ENCODE measurements around the gene ELK4. TPM values are rescaled to one million over a fixed set of nuclear protein-coding genes. Genes with fewer than 3 reads are reported as not detected.
A peak's percentile ranks its signal among the peaks of the same experiment; 100 is the strongest.

Gene ELK4
- total and polyA plus RNA-seq, 2 of the 8 experiments (the other 6 are each of a cell fraction or from before 2014, with no cell fraction given): 2.9 to 26.3 TPM

DNA sequence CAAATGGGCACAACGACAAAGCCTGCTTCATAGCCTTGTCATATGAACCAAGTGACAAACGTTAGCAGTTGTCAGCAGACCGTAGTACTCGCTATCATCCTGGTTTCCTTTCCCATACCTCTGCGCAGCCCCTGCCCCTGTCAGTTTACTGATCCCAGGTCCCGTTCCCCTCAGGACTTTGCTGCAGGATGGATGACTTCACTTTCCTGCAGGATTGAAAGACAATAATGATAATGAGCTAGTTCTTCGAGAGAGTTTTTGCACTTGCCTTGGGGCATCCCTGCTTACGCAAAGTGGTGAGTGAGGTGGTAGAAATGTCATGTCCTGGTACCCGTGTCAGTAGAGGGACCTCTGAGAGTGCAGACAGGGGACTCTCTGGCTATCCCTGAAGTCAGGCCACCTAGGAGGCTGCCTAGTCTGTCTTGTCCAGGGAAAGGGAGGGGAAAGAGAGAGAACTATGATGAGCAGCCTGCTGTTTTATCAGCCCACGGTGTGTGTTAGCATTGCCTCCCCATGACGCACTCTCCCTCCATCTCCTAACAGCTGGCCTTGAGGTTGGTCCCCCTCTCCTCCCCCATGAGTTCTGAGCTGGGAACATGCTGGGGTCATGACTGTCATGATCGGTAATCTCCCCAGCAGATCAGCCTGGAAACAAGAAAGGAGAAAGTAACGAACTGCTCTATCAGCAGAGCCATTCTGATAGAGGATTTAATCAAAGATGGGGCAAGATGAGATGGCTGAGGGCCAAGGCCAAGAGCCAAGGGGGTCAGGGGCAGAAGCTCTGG, 53.7 kb downstream of the ELK4 start:
- Histone ChIP-seq H2BK20ac (ENCODE audit: low read length) (no peak overlapping the region), H3K18ac (ENCODE audit: extremely low read depth, low read length) (no peak overlapping the region), H2AK5ac (ENCODE audit: low read depth, low read length) (no peak overlapping the region), H3K23ac (ENCODE audit: insufficient read length) (no peak overlapping the region), H3K4me2 (ENCODE audit: insufficient read depth in 1 of 2, low read depth in 2 of 2, low read length in 2 of 2) (no peak overlapping the region), H3K9ac (replicated peaks in 1 of 4; ENCODE audit: extremely low read depth in 1 of 4, low read depth in 3 of 4, low read length in 3 of 4) (no peak overlapping the region; a peak in 1 of 7 replicates), H3K27ac (ENCODE audit: low read depth, low read length) (no peak overlapping the region), H3K14ac (ENCODE audit: insufficient read length) (no peak overlapping the region), H4K8ac (ENCODE audit: extremely low read depth, insufficient read depth, low read length) (peak overlapping the region; percentile 0), H2AFZ (ENCODE audit: low read length) (no peak overlapping the region), H3K56ac (replicated peaks; ENCODE audit: insufficient read length, low read depth, low read length) (no peak overlapping the region), H3K79me1 (ENCODE audit: low read depth, low read length) (no peaks in the 10 kb centered on the region), H4K91ac (replicated peaks; ENCODE audit: insufficient read length, low read length) (no peak overlapping the region), H3K4ac (replicated peaks; ENCODE audit: insufficient read length, low read depth, low read length) (no peak overlapping the region), H2BK12ac (ENCODE audit: low read depth, low read length) (no peak overlapping the region), H2BK5ac (ENCODE audit: low read depth, low read length) (no peak overlapping the region), H3K27me3 (replicated peaks in 1 of 4; ENCODE audit: control insufficient read depth in 3 of 4, extremely low read depth in 1 of 4, insufficient read depth in 3 of 4, low read length in 3 of 4) (peaks cover 0 to 8% (median 3%) of the 10 kb centered on the region in 4 experiments; a peak in 4 of 7 replicates), H4K20me1 (replicated peaks in 1 of 2; ENCODE audit: control insufficient read depth in 1 of 2, insufficient read depth in 2 of 2, low read length in 2 of 2) (no peaks in the 10 kb centered on the region), H3K23me2 (ENCODE audit: low read depth, low read length) (0 out of 2 replicates have a peak, but pooled peaks cover 2% of the 10 kb centered on the region), H3K36me3 (ENCODE audit: control insufficient read depth in 2 of 4, insufficient read depth in 4 of 4, low read length in 3 of 4) (no peaks in the 10 kb centered on the region), H3K4me1 (replicated peaks in 1 of 4; ENCODE audit: control insufficient read depth in 3 of 4, insufficient read depth in 4 of 4, low read length in 3 of 4) (peaks cover 0 to 11% (median 0%) of the 10 kb centered on the region in 4 experiments; a peak in 4 of 7 replicates), H3K79me2 (ENCODE audit: control insufficient read depth in 1 of 2, insufficient read depth in 2 of 2, low read length in 2 of 2) (no peaks in the 10 kb centered on the region), H4K5ac (ENCODE audit: insufficient read length, low read depth, low read length) (no peak overlapping the region), H3K9me3 (ENCODE audit: insufficient read depth in 2 of 2, low read depth in 1 of 2, low read length in 1 of 2) (no peaks in the 10 kb centered on the region), H2BK120ac (replicated peaks; ENCODE audit: low read depth, low read length) (no peak overlapping the region), H2BK15ac (ENCODE audit: low read length) (no peak overlapping the region), H3K4me3 (ENCODE audit: extremely low read depth in 1 of 4, insufficient read depth in 2 of 4, low read depth in 3 of 4, low read length in 4 of 4) (no peak overlapping the region)
- TF ChIP-seq SIRT6 (IDR thresholded peaks at IDR 0.05; ENCODE audit: low read length) (no peak), SIN3A (conservative IDR thresholded peaks at IDR 0.05 in 1 of 2, IDR thresholded peaks at IDR 0.05 in 1 of 2; ENCODE audit: low read depth in 1 of 2, low read length in 2 of 2) (no peak), SAP30 (IDR thresholded peaks at IDR 0.05; ENCODE audit: insufficient read depth, insufficient replicate concordance, low read length) (no peak), MAFK (IDR thresholded peaks at IDR 0.05; ENCODE audit: low read depth, low read length) (no peak), EGR1 (IDR thresholded peaks at IDR 0.05; ENCODE audit: borderline replicate concordance, low read depth, low read length) (no peak), POLR2A (IDR thresholded peaks at IDR 0.05; ENCODE audit: control extremely low read depth in 1 of 2, low read depth in 2 of 2, low read length in 2 of 2) (no peak), ASH2L (IDR thresholded peaks at IDR 0.05; ENCODE audit: low read length) (no peak), JUN (IDR thresholded peaks at IDR 0.05; ENCODE audit: low read depth, low read length) (no peak), CHD1 (IDR thresholded peaks at IDR 0.05; ENCODE audit: low read depth, low read length) (no peak)
- no peak for FAIRE-seq
- peak in 1 of 2 experiments; percentile 40 for DNase-seq (ENCODE audit: low read depth in 1 of 2, low spot score in 2 of 2)
- 86% methylated on average over 13 of the region's 13 CpGs; no CpG with 5 or more reads in 1 of the 2 experiments for WGBS, 2 experiments (ENCODE audit: extremely low coverage in 1 of 2, insufficient coverage in 1 of 2, insufficient read length in 1 of 2, insufficient replicate concordance in 2 of 2, low coverage in 1 of 2, low lambda C conversion rate in 2 of 2, missing lambda C conversion rate in 1 of 2)
- CTCF ChIA-PET (ENCODE audit: partially characterized antibody): interaction anchor here (0.6 to 5.4 kb wide), 15 partner anchors 11 to 245 kb away, joined by 3 to 33 read pairs (median 4); no protein-coding TSS in a partner anchor
- POLR2A ChIA-PET (ENCODE audit: partially characterized antibody): interaction anchor here (1.0 to 1.4 kb wide), 3 partner anchors 9 to 41 kb away, joined by 3 to 5 read pairs (median 3); a partner anchor contains a TSS
